GM19023 (cell line): ENCODE data around the gene TPRG1.

Experiments
- ATAC-seq: cut with Tn5 transposase; IDR thresholded peaks from one replicate; pipeline ENCODE4 v1.9.1; 2021; ENCODE audit warnings: mild to moderate bottlenecking, moderate library complexity; ENCODE audit not compliant: unreplicated experiment

TPRG1 gene

DNA sequence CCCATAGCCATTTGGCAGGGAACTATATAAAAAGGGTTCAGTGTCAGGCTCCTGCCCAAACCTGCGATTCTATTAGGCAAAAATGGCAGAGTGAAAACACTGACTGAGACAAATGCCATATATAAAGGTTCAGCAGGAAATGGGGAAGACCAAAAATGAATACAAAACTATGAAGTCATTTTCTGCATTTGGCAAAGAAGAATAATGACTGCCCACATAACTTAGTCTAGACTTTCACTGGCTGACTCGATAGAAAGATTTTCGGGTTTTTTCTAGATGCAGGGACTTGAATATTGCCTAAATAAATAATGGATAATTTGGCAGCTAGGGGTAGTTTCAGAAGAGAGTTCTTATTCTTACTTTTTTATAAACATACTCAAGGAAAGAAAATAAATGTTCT lies 178.0 kb downstream of the TPRG1 start:
- ATAC-seq = no peak

DNA sequence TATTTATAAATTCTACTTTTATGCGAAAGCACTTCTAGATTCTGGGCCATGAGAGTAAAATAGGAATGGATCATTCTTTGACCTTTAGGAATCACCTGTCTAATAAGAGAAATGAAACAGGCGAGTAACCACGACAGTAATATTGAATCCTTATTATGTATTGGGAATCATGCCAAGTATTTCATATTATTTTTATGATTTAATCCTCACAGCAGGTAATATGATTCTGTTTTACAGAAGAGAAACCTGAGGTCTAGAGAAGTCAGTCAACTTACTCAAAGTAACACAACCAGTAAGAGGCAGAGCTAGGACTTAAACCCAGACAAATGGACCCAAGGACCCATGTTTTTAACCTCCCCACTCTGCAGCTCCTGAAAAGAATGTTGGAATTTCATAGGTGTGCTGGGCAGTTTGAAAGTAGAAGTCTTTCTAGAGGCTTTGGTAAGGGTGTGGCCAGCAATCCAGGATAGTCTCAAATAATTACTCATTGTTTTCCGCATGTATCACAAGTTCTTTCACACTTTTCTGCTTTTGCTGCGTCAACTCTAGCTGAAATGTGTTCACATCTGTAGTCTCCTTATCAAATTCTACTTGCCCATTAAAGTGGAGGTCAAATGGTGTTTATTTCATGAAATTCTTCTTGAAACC lies 181.7 kb downstream of the TPRG1 start:
- ATAC-seq = no peak

DNA sequence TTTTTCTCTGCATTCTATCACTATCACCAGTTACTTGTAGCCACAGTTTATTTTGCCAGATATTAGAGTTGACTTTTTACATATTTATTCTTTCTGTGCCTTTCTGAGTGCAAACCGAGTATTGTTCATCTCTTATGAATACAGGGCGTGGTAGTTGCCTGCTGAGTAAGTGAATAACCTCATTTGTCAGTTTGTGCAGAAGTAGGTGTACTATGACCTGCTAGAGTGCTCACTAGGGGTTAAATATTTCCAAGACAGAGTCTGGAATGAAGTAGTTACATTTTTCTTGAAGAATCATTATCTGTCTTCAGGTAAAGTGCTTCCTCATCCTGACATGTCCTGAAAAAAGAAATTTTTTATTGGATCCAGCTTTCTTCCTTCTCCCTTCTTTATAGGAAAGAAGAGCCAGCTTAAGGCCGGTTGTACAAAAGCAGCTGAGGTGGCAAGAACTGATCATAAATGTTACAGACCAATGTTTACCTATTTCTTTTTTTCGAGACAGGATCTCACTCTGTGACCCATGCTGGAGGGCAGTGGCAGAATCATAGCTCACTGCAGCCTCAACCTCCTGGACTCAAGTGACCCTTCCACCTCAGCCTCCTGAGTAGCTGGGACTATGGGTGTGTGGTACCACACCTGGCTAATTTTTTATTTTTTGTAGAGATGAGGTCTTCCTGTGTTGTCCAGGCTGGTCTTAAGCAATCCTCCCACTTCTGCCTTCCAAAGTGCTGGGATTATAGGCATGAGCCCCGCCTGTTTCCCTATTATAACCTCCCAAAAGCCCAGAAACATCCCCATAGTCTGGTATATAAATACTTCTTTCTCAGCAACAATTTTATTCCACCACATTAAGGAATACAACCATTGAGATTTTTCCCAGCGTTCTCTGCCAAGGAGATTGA lies 182.5 kb downstream of the TPRG1 start:
- no peak for ATAC-seq

DNA sequence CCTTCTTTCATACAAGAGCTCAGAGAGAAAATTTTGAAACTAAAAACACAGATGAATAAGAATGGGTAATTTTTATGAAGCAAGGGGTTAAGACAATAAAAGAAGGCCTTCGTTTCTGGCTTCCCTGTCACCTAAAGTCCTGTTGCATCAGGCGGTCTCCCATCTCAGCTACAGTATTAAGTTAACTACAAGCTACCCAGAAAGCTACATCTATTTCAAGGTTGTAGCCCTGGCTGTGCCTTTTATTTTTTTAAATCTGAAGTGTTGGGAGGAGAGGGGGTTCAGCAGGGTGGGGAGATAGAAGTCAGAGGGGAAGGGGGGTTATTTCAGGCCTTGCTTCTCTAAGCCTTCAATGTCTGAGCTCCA lies 183.3 kb downstream of the TPRG1 start:
- no peak for ATAC-seq

GRCh38 chr3:189355481-189356201 lies 183.9 kb downstream of the TPRG1 start:
- no peak for ATAC-seq

- ATAC-seq = no peak
Observed at GRCh38 chr3:189360291-189360690, 188.5 kb downstream of the TPRG1 start.

DNA sequence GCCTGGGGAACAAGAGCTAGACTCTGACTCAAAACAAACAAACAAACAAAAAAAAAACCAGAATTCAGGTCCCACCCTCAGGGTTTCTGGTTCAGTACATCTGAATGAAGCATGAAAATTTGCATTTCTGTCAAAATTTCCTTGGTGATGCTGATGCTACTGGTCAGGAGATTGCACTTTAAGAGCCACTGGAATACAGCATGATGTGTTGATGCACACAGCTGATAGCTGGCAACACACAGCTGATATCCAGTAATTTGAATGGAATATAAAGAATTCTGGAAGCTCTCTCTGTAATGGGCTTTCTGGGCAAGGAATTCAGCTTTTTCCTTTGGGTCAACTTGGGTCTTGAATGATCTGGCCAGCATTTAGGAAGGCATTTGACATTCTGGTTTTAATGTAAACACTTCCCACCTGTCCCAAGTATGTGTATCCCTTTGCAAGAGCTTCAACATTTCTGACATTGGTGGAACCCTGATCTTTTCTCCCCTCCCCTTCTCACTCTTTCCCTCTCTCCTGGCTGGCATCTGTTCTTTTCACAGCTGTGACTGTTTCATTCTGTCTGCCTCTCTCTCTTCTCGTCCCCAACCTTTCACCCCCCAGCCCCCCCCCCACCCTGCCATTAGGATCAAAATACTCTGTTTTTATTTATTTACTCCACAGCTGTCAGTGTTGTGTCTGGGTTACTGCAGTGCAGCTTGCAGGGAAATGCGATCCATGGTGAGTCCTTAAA lies 189.5 kb downstream of the TPRG1 start:
- ATAC-seq = no peak

DNA sequence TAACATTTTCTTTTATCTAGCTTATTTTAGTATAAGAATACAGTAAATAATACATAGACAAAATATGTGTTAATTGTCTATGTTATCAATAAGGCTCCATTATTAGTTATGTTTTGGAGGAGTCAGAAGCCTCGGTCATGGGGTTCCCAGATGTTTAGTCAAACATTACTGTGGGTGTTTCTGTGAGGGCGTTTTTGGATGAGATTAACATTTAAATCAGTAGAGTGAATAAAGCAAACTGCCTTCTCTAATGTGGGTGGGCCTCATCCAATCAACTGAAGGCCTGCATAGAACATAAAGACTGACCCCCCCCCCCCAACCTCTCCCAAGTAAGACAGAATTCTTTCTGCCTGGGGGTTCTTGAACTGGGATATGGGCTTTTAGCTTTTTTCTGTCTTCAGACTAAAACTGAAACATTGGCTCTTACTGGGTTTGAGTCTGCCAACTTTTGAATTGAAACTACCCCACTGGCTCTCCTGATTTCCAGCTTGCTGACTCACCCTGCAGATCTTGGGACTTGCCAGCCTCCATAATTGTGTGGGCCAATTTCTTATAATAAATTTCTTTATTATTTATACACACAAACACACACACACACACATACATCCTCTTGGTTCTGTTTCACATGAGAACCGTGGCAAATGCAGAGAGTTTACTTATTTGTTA lies 192.0 kb downstream of the TPRG1 start:
- no peak for ATAC-seq

- ATAC-seq = no peak
Observed at GRCh38 chr3:189365609-189366564, 194.1 kb downstream of the TPRG1 start.

GRCh38 chr3:189368384-189368783 lies 196.6 kb downstream of the TPRG1 start:
- ATAC-seq = no peak

- no peak for ATAC-seq
Observed at GRCh38 chr3:189369636-189370035, 197.9 kb downstream of the TPRG1 start.

DNA sequence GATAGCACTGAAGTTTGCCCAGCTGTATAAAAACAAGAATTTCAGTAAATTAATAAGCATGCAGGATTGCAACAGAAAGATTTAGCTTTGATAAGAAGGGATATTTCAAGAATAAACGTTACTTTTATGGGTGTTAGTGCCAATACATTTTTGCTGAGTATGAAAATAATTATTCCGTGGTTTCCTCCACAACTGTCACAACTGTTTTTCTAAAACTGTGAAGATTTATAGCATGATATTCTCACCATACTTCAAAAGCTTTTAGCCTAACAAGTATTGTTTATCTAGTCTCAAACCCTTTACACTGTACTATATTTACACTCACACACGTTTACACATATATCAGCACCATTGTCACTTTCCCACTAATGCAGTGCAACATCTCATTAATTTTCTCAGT lies 200.5 kb downstream of the TPRG1 start:
- ATAC-seq = no peak
